MCF 10A (cell line): ENCODE results near the gene RNF208. TPM values are rescaled to one million over a fixed set of nuclear protein-coding genes. Genes with fewer than 3 reads are reported as not detected.
A peak's percentile ranks its signal among the peaks of the same experiment; 100 is the strongest.

Experiments used
- BruUV-seq: library from RNA; stranded (reverse); fragments of 400-500 nt; replicated peaks from 2 replicates; lab custom pipeline; 2021; lab: Mats Ljungman, UMichigan
- CTCF ChIA-PET: fragments of 300-600 bp; sonication (Branson Sonifier 250); formaldehyde crosslinking; extraction: SDS; loops from one replicate; lab custom pipeline; 2021; ENCODE audit warnings: antibody characterized with exemption, inconsistent platforms; lab: Yijun Ruan, JAX
- POLR2A ChIA-PET: fragments of 300-600, 350-650 bp; sonication (Branson Sonifier 250); formaldehyde crosslinking; extraction: SDS; loops from one replicate; lab custom pipeline; 2020; ENCODE audit warnings: antibody characterized with exemption, inconsistent platforms; lab: Yijun Ruan, JAX
- DNase-seq: peaks from one replicate; pipeline ENCODE4 v3.0.0-alpha.2; 2018; ENCODE audit not compliant: unreplicated experiment
- H3K27ac Mint-ChIP-seq: one replicate; pipeline ENCODE4 v1.8.0; 2022; ENCODE audit warnings: mild to moderate bottlenecking, low read depth, mixed read lengths; ENCODE audit not compliant: unreplicated experiment
- H3K27me3 Mint-ChIP-seq: one replicate; pipeline ENCODE4 v1.8.0; 2022; ENCODE audit warnings: mixed read lengths; ENCODE audit not compliant: insufficient read depth, unreplicated experiment
- H3K36me3 Mint-ChIP-seq: one replicate; pipeline ENCODE4 v1.8.0; 2022; ENCODE audit warnings: mild to moderate bottlenecking, moderate library complexity, mixed read lengths; ENCODE audit not compliant: insufficient read depth, unreplicated experiment
- H3K4me1 Mint-ChIP-seq: one replicate; pipeline ENCODE4 v1.8.0; 2022; ENCODE audit warnings: mixed read lengths; ENCODE audit not compliant: insufficient read depth, unreplicated experiment
- H3K4me3 Mint-ChIP-seq: one replicate; pipeline ENCODE4 v1.8.0; 2022; ENCODE audit warnings: mild to moderate bottlenecking, moderate library complexity, mixed read lengths; ENCODE audit not compliant: unreplicated experiment
- H3K9me3 Mint-ChIP-seq: one replicate; pipeline ENCODE4 v1.8.0; 2022; ENCODE audit warnings: mixed read lengths; ENCODE audit not compliant: unreplicated experiment
- CTCF ChIP-seq: fragments of 200-600 bp; IDR thresholded peaks from one replicate; pipeline ENCODE4 v1.8.0; 2022; ENCODE audit warnings: antibody characterized with exemption, mild to moderate bottlenecking; ENCODE audit not compliant: unreplicated experiment
- intact Hi-C: fragments of 100-400 bp; cut with micrococcal nuclease; formaldehyde crosslinking; loops from 2 replicates; pipeline ENCODE4 v1.14.1; 2022
- total RNA-seq: library from RNA; stranded (reverse); gene quantifications from 2 replicates; pipeline ENCODE4 v1.2.3, GENCODE V29; 2022

Gene RNF208
- total RNA-seq, 1 experiment from 2014 or later, result 2.5 TPM

DNA sequence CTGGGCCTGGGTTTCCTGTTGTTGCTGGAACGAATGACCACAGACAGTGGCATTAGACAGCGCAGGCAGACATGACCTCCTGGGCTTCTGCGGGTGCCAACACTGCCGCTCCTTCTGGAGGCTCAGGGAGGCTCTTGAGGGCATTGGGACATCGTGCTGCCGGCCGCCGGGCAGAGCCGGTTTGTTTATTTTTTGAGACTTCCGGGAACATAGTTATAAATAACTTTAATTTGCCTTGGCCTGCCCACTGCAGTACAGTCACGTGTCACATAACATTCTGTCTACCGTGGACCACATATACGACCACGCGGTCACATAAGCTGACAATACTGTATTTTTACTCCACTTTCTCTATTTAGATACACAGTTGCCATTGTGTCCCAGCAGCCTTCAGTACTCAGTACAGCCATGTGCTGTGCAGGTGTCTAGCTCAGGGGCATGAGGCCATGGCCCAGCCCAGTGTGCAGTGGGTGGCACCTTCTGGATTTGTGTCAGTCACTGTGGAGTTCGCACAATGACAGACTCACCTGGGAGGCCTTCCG lies 47.3 kb upstream of the RNF208 start:
- intact Hi-C loops, result no loop called here
- peak; percentile 61 for DNase-seq
- no peak for TF ChIP-seq CTCF
- no TSS peak for BruUV-seq
- ChIA-PET CTCF (no interaction called here), POLR2A (interaction anchor here (1.4 kb wide), 1 partner anchor 27 kb away, joined by 4 read pairs; no protein-coding TSS in a partner anchor)
- Mint-ChIP-seq H3K27me3 (no peaks in the 10 kb centered on the region), H3K9me3 (no peaks in the 10 kb centered on the region), H3K27ac (no peak overlapping the region), H3K4me3 (no peak overlapping the region), H3K36me3 (peaks cover 42% of the 10 kb centered on the region), H3K4me1 (peaks cover 14% of the 10 kb centered on the region)

DNA sequence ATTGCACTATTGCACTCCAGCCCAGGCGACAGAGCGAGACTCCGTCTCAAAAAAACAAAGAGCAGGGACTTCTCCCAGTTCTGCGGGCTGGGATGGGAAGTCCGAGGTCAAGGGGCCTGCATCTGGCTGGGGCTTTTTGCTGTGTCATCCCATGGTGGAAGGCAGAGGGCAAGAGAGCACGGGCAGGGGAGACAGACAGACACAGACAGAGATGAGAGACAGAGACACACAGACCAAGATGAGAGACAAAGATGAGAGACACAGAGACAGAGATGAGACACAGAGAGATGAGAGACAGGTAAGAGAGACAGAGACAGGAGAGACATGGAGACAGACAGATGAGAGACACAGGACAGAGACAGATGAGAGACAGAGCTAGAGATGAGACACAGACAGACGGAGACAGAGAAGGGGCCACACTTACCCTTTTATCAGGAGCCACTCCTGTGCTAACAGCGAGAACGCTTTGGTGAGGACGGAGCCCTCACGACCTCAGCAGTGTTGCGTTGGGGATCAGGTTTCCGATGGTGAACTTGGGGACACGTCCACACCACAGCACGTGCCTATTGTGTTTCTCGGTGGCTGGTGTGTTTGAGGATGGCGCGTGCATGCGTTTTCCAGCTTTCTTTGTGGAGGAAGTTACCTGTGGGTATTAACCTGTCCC lies 46.6 kb upstream of the RNF208 start:
- no peak for DNase-seq
- Mint-ChIP-seq H3K9me3 (no peaks in the 10 kb centered on the region), H3K27me3 (no peaks in the 10 kb centered on the region), H3K4me1 (peaks cover 10% of the 10 kb centered on the region), H3K36me3 (peaks cover 44% of the 10 kb centered on the region), H3K4me3 (no peak overlapping the region), H3K27ac (no peak overlapping the region)
- intact Hi-C loops, result no loop called here
- ChIA-PET CTCF (interaction anchor here (0.6 to 0.8 kb wide), 4 partner anchors 11 to 541 kb away, joined by 3 to 4 read pairs (median 3); no protein-coding TSS in a partner anchor), POLR2A (interaction anchor here (0.6 to 1.4 kb wide), 3 partner anchors 14 to 44 kb away, joined by 3 to 5 read pairs (median 4); partner anchors contain the start of gene CYSRT1)
- TF ChIP-seq CTCF, result no peak
- no TSS peak for BruUV-seq

DNA sequence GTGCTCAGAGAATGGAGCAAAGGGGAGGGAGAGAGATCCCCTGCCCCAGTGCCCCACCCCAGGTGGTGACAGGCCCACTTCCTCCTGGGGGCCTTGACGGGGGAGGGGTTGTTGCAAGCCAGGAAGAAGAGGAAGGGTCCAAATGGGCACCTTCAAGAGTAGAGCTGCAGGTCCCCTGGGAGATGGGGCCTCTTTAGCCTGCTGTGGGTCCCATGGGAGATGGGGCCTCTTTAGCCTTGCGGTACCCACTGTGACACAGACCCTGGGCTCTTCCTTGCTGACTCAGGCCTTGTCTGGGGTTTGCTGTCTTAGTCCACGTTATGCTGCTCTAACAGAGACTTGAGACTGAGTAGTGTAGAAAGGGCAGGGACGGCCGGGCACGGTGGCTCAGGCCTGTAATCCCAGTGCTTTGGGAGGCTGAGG lies 45.9 kb upstream of the RNF208 start:
- no peaks in the 10 kb centered on the region for H3K9me3 Mint-ChIP-seq
- H3K4me1 Mint-ChIP-seq, result peaks cover 7% of the 10 kb centered on the region
- POLR2A ChIA-PET, result interaction anchor here (0.7 kb wide), 1 partner anchor 43 kb away, joined by 3 read pairs; the partner anchor contains the start of gene CYSRT1
- no TSS peak for BruUV-seq
- peaks cover 44% of the 10 kb centered on the region for H3K36me3 Mint-ChIP-seq
- no peak overlapping the region for H3K27ac Mint-ChIP-seq
- intact Hi-C loops, result no loop called here
- CTCF ChIA-PET, result interaction anchor here (0.5 to 1.2 kb wide), 8 partner anchors 10 to 541 kb away, joined by 3 to 4 read pairs (median 3); partner anchors contain the start of gene TOR4A
- TF ChIP-seq CTCF, result no peak
- no peaks in the 10 kb centered on the region for H3K27me3 Mint-ChIP-seq
- H3K4me3 Mint-ChIP-seq, result no peak overlapping the region
- no peak for DNase-seq
